ENCODE results near the gene TTC14.
A peak's percentile ranks its signal among the peaks of the same experiment; 100 is the strongest.
"Not testable (repeated sequence)": the region's sequence is repeated elsewhere in the genome, so short reads cannot be mapped to it uniquely, and the experiment has no call there.

TTC14 gene, protein sequence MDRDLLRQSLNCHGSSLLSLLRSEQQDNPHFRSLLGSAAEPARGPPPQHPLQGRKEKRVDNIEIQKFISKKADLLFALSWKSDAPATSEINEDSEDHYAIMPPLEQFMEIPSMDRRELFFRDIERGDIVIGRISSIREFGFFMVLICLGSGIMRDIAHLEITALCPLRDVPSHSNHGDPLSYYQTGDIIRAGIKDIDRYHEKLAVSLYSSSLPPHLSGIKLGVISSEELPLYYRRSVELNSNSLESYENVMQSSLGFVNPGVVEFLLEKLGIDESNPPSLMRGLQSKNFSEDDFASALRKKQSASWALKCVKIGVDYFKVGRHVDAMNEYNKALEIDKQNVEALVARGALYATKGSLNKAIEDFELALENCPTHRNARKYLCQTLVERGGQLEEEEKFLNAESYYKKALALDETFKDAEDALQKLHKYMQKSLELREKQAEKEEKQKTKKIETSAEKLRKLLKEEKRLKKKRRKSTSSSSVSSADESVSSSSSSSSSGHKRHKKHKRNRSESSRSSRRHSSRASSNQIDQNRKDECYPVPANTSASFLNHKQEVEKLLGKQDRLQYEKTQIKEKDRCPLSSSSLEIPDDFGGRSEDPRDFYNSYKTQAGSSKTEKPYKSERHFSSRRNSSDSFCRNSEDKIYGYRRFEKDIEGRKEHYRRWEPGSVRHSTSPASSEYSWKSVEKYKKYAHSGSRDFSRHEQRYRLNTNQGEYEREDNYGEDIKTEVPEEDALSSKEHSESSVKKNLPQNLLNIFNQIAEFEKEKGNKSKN

DNA sequence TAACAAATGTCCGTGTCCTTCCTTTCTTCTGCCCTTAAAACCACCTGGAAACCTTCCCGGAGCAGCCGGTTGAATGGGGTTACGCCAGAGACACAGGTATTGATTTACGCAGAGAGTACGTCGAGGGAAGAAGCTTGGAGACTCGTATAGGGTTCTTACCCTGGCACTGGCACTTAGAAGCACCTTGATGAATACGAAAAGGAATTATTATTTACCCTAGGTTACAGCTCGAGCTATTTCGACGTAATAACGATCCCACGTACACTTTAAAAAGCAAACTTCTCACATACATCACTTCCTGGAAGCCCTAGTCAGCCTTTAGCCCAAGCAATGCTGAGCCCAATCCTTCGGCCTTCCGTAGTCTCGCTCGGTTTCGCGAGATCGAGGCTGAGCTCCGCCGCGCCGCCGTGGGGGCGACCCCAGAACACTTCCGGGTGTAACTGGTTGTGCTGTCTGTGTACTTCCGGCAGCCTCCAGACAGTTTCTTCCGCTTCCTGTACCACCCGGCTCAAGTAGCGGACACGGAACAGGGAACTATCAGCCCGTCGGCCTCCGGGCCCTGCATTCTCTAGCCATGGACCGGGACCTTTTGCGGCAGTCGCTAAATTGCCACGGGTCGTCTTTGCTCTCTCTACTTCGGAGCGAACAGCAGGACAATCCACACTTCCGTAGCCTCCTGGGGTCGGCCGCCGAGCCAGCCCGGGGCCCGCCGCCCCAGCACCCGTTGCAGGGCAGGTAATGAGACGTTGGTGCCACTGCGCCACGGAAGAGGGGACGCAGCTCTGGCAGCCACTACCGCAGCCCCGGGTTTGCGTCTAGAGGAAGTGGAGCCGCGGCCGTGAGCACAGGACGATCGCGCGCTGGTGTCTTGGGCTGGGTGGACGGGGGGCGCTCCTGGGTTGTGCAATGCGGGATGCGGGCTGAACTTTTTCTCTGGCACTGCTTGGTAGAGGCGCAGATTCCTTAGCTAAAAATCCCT lies at the start of gene TTC14:
TSS of gene TTC14 (plus strand) at position 476 of the 979 bp plus-strand sequence. CDS start at position 575, 99 bp downstream.
- peak; percentile 99 for DNase-seq

DNA sequence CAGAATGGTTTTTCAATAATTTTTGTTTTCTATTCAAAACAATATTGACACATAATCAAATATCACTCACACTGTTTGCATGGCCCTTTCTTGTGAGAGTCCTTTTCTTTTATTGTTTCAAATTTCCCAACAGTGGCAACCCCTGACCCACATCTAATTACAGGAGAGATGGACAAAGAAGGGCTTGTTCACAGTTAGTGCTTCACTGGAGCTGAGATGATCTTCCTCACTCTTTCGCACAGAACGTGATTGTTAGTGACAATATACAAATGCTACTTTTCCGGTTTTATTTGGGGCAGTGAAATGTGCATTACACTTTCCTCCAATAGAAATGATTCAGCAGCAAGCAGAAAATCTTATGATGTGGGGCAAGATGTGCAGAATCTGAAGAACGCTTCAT lies 38.6 kb upstream of the TTC14 start:
- no peak for DNase-seq

DNA sequence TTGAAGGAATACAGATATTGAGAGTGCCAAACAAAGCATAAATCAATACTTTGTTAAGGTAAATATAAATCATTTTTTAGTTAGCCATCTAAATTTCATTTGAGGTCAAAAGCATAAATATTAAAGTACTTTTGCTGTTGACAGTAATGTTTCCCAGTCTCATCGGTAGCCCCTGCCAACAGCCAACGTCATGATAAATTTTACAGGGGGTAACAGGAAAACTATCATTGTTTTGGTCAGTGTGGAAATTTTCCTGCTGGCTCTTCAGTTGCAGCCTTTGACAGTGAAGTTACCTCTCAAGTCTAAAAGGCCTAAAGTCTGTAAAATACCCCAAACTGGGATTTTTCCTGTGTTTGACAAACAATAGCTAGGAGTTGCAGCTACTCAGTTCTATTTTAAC lies 37.3 kb upstream of the TTC14 start:
- DNase-seq: no peak

DNA sequence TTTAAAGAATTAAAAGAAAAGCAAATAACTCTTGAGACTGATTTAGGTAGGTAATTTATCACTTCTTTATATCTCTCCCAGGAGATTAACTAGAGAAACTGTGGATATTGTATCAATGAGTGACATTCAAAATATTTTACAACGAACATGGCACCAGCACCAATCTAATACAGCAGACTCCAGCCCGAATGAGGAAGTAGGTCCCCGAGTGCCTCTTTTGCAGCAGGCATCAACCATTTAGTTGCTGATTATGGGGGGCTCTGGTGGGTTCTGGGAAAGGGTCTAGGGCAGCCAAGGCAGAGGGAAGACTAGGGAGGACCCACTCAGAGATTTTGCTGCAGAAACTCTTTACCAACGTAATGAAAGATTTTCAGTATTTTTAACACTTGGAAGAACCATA lies 31.7 kb upstream of the TTC14 start:
- no peak for DNase-seq

DNA sequence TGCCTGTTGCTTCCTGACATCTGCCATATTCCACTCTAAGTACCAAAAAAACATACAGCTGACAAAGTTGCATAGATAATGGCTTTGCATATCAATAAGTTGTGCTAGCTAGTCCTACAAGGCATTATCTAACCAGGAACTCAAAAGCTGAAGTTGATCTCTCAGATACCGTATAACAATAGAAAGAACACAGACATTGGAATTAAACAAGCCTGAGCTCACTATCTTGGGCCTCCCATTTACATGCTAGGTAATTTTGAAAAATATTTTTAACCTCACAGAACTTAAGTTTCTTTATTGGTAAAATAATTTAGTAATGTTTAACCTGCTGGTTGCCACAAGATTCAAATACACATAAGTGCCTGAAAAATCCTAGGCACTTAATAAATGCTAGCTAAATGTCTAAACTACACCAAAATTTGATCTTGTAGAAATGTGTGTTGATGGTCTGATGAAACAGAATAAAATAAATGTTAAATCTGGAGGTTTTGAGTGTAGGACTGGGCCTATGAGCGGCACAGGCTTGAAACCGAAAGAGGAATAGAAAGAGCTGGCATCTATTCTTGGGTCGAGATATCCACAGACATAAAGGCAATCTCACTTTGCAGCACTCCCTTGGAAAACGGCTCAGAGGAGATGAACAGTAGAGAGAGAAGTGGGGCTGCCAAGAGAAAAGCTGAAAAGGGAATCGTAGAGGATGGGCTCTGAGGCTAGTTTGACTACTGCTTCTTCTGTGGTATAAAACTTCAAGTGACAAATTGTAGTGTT lies 29.9 kb upstream of the TTC14 start:
- no peak for DNase-seq

DNA sequence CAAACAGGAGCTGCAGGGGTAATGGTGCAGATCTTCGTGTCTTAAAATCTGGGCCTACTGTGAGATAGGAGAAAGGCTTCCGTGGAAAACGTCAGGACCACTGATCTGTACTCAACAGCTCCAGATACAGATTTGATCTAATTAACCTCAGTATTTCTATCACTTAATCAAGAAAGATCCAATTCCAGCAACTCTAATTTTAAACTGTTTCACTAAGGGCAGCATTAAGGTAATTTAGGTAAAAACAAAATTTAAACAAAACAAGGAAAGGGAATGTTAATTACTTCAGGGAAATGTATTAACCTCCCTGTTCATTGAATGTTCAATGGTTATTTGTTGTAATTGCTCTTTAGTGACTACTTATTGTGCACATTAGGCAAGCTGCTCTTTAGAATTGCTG lies 26.4 kb upstream of the TTC14 start:
- peak; percentile 21 for DNase-seq

DNA sequence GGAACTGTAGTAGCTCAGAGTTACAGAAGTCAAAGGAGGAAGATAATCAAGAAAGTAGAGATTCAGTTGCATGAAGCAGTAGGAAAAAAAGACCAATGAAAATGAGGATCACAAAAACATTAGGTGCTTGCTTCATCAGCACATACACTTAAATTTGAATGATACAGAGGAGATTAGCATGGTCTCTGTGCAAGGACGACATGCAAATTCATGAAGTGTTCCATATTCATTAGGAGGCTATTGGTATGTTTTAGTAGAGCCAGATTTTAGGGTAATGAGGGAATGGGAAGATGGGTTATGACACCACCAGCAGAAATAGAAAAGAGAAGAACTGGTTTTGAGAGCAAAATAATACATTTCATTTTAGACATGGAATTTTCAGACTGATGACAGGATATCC lies 21.0 kb upstream of the TTC14 start:
- no peak for DNase-seq

DNA sequence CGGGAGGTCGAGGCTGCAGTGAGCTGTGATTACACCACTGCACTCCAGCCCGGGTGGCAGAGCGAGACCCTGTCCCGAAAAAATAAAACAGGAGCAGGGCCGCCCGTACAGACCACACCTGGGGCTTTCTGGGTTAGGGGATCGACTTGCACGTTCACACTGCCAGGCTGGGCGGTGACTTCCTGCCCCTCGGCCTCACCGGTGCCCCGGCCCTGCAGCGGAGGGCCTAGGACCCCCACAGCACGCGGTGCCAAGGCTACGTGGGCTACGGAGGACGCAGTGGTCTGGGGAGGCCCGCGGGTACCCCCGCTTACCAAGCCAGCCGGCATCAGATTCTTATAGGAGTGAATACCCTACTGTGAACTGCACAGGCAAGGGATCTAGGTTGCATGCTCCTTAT lies 11.6 kb upstream of the TTC14 start:
- DNase-seq: no peak

DNA sequence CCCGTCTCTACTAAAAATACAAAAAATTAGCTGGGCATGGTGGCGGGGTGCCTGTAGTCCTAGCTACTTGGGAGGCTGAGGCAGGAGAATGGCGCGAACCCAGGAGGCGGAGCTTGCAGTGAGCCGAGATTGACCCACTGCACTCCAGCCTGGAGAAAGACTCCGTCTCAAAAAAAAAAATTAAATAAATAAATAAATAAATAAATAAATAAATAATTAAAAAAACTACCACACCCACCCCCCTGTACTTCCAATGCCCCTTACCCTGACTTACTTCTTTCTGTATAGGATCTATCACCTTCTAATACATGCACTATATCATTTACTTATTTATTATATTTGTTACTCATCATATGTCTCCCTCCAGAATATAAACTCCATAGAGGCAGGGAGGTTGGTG lies 8.3 kb upstream of the TTC14 start:
- DNase-seq: not testable (repeated sequence)

DNA sequence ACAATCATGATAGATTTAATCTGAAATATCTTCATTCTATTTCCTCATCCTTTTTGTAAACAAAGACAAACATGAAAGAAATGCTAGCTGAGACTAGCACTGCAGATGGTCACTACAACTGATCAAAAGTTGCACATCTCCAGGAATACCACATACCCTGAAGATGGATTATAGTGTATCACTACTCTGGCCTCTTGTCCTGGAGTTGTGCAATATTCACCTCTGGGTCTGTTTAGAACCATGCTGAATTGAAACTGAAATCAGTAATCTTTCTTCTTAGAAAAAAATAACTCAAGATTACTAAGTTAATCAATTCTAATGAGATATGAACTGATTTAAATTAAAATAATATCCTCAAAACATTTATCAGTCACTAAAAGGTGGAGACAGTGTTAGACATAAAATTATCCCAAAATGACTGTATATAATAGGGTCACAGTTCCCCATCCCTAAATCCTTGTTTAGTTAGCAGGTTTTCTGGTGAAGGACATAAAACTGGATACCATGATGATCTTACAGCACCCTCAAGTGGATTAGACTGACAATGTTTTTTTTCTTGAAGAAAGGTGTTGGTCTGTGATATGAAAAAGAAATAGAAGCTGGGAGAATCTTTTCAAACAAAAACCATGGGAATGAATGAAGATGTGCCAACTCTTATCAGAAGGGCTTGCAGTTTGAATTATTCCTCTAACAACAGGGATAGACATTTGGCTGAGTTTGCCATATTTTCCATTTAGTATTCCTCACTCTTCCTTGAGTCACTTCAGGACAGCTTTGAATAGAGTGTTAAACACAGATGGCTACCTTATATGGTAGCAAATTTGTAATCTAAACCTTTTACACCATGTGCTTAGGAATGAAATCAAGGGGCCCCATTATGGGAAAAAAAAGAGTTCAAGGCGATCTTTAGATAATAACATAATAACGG lies 7.1 kb upstream of the TTC14 start:
- DNase-seq: peak; percentile 85

DNA sequence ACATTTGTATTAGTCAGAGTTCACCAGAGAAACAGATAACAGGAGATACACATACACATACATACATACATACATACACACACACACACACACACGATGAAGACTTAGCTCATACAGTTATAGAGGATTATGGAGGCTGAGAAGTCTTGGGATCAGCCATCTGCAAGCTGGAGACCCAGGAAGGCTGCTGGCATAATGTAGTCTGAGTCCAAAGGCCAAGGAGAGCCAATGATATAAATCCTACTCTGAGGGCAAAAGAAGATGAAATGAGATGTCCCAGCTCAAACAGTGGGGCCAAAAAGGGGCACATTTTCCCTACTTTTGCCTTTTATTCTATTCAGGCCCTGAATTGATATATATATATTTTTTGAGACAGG lies 6.4 kb upstream of the TTC14 start:
- DNase-seq: no peak

DNA sequence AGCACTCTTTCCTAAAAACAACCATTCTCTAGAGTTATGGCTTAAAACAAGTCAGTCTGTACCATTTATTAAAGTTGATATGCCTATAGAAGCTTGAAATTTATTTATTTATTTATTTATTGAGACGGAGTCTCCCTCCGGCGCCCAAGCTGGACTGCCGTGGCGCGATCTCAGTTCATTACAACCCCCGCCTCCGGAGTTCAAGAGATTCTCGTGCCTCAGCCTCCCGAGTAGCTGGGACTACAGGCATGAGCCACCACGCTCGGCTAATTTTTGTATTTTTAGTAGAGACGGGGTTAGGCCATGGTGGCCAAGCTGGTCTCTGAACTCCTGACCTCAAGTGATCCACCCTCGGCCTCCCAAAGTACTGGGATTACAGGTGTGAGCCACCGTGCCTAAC lies 1.5 kb upstream of the TTC14 start:
- DNase-seq: no peak

DNA sequence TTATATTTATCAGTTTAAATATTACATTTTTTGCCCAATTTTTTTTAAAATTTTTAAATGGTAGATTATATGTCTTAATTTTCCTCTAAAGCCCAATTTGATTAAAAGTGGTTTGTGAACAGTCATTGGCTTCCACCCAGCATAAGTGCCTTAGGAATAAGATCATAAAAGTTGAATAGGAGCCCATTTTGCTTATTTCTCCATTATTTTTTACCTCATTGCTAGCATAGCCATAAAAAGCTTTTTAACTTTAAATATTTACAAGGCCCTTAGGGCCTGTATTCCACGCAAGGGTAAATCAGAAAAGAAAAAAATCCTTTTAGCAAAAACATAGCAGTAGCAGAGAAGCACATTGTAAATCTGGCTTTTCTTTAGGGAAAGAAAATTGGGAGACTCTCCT lies 9.0 kb downstream of the TTC14 start:
- no peak for DNase-seq

DNA sequence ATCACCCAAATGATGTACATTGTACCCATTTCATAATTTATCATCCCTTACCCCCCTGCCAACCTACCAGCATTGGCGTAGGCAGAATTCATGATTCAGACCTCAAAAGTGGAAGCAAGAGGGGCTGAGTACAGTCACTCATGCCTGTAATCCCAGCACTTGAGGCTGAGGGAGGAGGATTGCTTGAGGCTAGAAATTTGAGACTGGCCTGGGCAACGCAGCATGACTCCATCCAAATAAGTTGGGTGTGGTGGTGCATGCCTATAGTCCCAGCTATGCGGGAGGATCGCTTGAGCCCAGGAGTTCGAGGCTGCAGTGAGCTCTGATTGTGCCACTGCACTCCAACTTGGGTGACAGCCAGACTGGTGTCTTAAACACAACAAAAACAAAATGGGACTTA lies 10.4 kb downstream of the TTC14 start:
- no peak for DNase-seq

DNA sequence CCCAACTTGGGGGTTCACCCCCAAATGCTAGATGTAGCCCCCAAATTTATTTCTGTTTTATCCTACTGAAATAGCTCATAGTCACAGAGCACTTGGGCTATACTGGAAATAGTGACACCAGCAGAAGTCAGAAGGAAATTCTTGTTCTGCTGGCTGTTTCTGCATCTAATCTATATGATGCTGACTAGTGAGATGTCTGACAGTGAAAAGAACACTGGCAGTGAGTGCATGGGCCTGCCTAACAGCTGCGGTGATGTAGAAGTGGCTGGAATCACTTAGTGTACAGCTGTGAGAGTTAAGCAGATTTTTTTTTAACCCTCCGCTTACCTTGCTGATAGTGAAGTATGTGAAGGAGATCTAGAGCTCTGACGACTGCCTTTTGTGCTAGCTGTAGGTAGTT lies 14.0 kb downstream of the TTC14 start:
- no peak for DNase-seq

DNA sequence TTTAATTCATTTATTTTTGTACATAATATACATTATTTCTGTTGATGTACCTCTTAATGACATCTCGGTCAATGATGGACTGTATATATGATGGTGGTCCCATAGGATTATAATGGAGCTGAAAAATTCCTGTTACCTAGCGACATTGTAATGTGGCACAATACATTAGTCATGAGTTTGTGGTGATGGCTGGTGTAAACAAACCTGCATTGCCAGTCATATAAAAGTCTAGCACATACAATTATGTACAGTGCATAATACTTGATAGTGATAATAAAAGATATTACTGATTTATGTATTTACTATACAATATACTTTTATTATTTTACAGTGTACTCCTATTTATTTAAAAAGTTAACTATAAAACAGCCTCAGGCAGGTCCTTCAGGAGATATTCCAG lies 15.1 kb downstream of the TTC14 start:
- no peak for DNase-seq

DNA sequence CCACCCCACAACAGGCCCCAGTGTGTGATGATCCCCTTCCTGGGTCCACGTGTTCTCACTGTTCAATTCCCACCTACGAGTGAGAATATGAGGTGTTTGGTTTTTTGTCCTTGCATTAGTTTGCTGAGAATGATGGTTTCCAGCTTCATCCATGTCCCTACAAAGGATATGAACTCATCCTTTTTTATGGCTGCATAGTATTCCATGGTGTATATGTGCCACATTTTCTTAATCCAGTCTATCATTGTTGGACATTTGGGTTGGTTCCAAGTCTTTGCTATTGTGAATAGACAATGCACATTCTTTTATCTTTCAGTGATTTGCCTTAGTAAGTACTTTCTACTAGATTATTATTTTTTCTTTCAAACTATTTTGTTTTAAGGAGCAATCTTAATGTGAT lies 16.6 kb downstream of the TTC14 start:
- not testable (repeated sequence) for DNase-seq

DNA sequence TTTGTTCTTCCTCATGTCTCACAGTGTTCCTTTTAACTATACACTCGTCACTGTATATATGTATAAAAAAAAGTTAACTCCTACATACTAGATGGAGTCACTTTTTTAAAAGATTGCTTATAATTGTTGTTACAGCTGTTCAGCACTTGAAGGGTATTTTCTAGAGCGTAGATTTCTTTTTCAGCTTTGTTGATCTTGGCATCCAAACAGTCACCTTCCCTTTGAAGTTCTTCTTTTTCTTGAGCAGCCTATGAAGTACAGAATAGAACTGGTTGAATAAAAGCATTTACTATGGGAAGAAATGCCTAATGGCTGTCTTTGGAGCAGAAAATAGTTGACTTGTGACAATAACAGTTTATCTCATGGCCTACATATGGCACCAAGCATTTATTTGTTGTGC lies 17.8 kb downstream of the TTC14 start:
- peak; percentile 30 for DNase-seq

DNA sequence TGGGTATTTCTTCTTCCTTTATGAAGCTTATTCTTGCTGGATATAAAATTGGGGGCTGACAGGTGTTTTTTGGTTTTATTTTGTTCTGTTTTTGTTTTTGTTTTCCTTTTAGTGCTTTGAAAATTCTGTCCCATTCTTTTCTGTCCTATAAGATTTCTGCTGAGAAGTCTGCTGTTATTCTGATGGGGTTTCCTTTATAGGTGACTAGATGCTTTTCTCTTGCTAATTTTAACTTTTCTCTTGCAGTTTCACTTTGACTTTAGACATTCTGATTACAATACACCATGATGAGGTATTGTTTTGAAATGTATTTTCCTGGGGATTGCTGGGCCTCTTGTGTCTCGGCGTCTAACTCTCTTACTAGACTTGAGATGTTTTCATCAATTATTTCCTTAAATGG lies 22.8 kb downstream of the TTC14 start:
- DNase-seq: no peak

DNA sequence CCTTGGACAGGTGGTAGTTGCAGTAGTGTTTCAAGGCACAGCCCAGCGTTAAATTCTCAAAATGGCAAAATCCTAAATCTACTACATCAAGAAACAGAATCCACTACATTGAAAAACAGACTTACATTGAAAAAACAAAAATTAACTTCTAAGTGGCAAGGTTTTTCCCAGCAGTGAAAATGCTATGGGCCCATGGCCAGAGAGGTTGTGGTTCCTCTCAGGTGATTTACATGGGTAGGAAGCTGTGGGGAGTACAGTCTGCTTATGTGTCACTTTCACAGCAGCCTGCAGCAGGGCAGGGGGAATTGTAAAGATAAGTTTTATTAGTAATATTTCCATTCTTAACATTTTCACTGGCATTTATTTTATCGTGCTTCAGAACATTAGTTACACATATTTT lies 24.9 kb downstream of the TTC14 start:
- DNase-seq: no peak

DNA sequence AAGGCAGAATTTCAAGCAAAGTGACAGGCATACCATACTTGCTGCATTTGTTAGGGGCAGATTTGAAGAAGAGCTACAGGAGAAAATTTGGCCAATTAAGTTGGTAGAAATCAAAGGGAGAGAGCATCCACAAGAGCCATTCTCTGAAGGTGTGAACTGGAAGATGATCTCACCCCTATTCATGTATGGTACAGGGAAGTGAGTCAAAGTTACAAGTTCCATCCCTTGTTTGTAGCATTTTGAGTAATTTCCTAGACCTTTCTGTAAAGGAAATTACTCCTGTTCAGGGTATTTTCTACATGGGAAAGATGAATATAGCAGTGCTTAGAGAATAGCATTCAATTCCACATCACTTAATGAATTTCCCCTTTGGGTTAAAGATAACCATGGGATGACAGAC lies 28.4 kb downstream of the TTC14 start:
- DNase-seq: no peak

Measured in NCI-H1105 treated with DMSO at 0.1 percent for 48 hours (cell line).